Esophagus muscularis mucosa (tissue), 3 donors: ENCODE measurements around the gene MAD1L1.

Source experiments
- CTCF ChIP-seq, 3 experiments: fragments of 200-600 bp in 2 of 3; fragments of 450-650 bp in 1 of 3; sonication (generic) in 2 of 3; IDR thresholded peaks; one replicate each; pipeline ENCODE4 v1.5.1; 2017 to 2019; ENCODE audit warnings: antibody characterized with exemption in 3 of 3, mild to moderate bottlenecking in 2 of 3, moderate library complexity in 1 of 3
- EP300 ChIP-seq: sonication (generic); formaldehyde crosslinking; IDR thresholded peaks from one replicate; pipeline ENCODE4 v1.6.1; 2017; ENCODE audit warnings: antibody characterized with exemption

- TF ChIP-seq EP300 (no peak), CTCF (IDR thresholded peaks at IDR 0.05) (no peak)
Measured at GRCh38 chr7:1927937-1928644, 304.7 kb downstream of the MAD1L1 start.
